SU-DHL-6 (cell line): ENCODE measurements around the gene SRXN1.

Experiments
- H2AFZ ChIP-seq: fragments of 200-600 bp; sonication (generic); 2 replicates; pipeline ENCODE4 v1.6.1; 2014; ENCODE audit warnings: low read depth, mild to moderate bottlenecking, moderate library complexity, mixed read lengths, antibody characterized with exemption, low read length; ENCODE audit not compliant: severe bottlenecking
- H3F3A ChIP-seq: fragments of 200-600 bp; shearing (Covaris generic); 2 replicates; pipeline ENCODE4 v1.6.0; 2016; ENCODE audit warnings: antibody characterized with exemption, mild to moderate bottlenecking; ENCODE audit not compliant: insufficient read depth
- H3K27ac ChIP-seq: fragments of 200-600 bp; sonication (generic); 2 replicates; pipeline ENCODE4 v1.5.1; 2016; ENCODE audit warnings: low read depth, mild to moderate bottlenecking, low read length, moderate library complexity, mixed read lengths
- H3K27me3 ChIP-seq: fragments of 200-600 bp; sonication (generic), shearing (Covaris generic); 2 replicates; pipeline ENCODE4 v1.6.0; 2014; ENCODE audit warnings: mild to moderate bottlenecking, low read length
- H3K36me3 ChIP-seq: fragments of 200-600 bp; sonication (generic); 2 replicates; pipeline ENCODE4 v1.6.1; 2014; ENCODE audit warnings: mild to moderate bottlenecking, low read length, mixed read lengths
- H3K4me2 ChIP-seq: fragments of 300-600, 200-600 bp; shearing (Covaris generic), sonication (generic); 2 replicates; pipeline ENCODE4 v1.6.0; 2014; ENCODE audit warnings: low read length, low read depth, mild to moderate bottlenecking; ENCODE audit not compliant: poor library complexity, severe bottlenecking
- H3K4me3 ChIP-seq: fragments of 200-600 bp; sonication (generic); 2 replicates; pipeline ENCODE4 v1.5.1; 2014; ENCODE audit warnings: antibody characterized with exemption, low read length, mild to moderate bottlenecking, mixed read lengths; ENCODE audit not compliant: insufficient read depth, poor library complexity, severe bottlenecking
- H3K79me2 ChIP-seq: fragments of 200-600 bp; sonication (generic); 2 replicates; pipeline ENCODE4 v1.6.1; 2014; ENCODE audit warnings: mild to moderate bottlenecking, low read length, moderate library complexity; ENCODE audit not compliant: insufficient read depth
- H3K9ac ChIP-seq: fragments of 200-600 bp; sonication (generic); 2 replicates; pipeline ENCODE4 v1.7.0; 2014; ENCODE audit warnings: mild to moderate bottlenecking, low read length
- H3K9me2 ChIP-seq: fragments of 200-600 bp; sonication (generic); replicated peaks from 2 replicates; pipeline ENCODE4 v1.6.1; 2014; ENCODE audit warnings: low read length; ENCODE audit not compliant: insufficient read depth
- H3K9me3 ChIP-seq: fragments of 200-600 bp; sonication (generic); 2 replicates; pipeline ENCODE4 v1.6.1; 2014; ENCODE audit warnings: low read length, mixed read lengths; ENCODE audit not compliant: insufficient read depth
- H4K20me1 ChIP-seq: fragments of 200-600 bp; sonication (generic); 2 replicates; pipeline ENCODE4 v1.6.1; 2014; ENCODE audit warnings: low read depth, mild to moderate bottlenecking, antibody characterized with exemption, low read length, moderate library complexity, mixed read lengths
- EZH2phosphoT487 ChIP-seq: fragments of 200-600 bp; sonication (generic), shearing (Covaris generic); conservative IDR thresholded peaks from 2 replicates; pipeline ENCODE4 v1.6.1; 2018; ENCODE audit warnings: mild to moderate bottlenecking, antibody characterized with exemption, low read length, moderate library complexity, mixed read lengths
- TF ChIP-seq, protein P1 (sequence below): fragments of 200-600 bp; sonication (generic); IDR thresholded peaks from one replicate; pipeline ENCODE4 v1.5.1; 2017; ENCODE audit warnings: antibody characterized with exemption, mild to moderate bottlenecking, low read length, moderate library complexity; ENCODE audit not compliant: insufficient read depth, poor library complexity, severe bottlenecking

SRXN1 gene

DNA sequence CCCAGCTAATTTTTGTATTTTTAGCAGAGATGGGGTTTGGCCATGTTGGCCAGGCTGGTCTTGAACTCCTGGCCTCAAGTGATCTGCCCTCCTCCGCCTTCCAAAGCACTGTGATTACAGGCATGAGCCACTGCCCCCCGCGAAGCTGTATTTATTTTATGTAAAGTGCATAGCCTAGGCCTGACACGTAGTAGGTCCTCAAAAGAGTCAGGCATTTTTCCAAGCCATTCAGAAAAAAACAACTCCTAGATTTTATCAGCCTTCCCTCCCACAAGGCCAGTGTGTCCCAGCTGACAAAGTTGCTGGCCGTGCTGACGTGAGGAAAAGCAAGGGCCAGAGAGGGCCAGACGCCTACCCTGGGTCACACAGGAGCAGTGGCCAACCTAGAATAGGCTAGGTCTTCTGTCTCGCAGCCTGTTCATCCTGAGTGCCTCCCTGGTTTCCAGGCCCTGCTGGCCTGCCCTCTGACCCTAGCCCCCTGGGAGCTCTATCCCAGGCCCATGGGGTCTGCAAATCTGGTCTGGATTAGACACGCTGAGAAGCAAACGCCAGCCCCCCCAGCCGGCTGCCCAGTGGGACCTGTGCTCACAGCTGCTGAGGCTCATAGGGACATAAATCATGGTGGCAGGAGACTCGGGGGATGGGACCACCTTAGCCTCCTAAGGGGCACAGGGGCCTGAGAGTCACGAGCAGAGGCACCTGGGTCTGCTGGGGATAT is 54.7 kb downstream of the SRXN1 start:
- no peaks in the 10 kb centered on the region for H3K79me2 ChIP-seq
- H4K20me1 ChIP-seq = no peaks in the 10 kb centered on the region
- H3K36me3 ChIP-seq = no peaks in the 10 kb centered on the region
- H3F3A ChIP-seq = no peaks in the 10 kb centered on the region
- TF ChIP-seq EZH2phosphoT487 = no peak
- TF ChIP-seq, protein P1, sequence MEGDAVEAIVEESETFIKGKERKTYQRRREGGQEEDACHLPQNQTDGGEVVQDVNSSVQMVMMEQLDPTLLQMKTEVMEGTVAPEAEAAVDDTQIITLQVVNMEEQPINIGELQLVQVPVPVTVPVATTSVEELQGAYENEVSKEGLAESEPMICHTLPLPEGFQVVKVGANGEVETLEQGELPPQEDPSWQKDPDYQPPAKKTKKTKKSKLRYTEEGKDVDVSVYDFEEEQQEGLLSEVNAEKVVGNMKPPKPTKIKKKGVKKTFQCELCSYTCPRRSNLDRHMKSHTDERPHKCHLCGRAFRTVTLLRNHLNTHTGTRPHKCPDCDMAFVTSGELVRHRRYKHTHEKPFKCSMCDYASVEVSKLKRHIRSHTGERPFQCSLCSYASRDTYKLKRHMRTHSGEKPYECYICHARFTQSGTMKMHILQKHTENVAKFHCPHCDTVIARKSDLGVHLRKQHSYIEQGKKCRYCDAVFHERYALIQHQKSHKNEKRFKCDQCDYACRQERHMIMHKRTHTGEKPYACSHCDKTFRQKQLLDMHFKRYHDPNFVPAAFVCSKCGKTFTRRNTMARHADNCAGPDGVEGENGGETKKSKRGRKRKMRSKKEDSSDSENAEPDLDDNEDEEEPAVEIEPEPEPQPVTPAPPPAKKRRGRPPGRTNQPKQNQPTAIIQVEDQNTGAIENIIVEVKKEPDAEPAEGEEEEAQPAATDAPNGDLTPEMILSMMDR = no peak
- H3K9me3 ChIP-seq = no peaks in the 10 kb centered on the region
- H3K9ac ChIP-seq = no peak overlapping the region
- no peak overlapping the region for H2AFZ ChIP-seq
- H3K4me3 ChIP-seq = no peak overlapping the region
- H3K4me2 ChIP-seq = no peak overlapping the region
- no peaks in the 10 kb centered on the region for H3K27me3 ChIP-seq
- H3K9me2 ChIP-seq = no peaks in the 10 kb centered on the region
- no peak overlapping the region for H3K27ac ChIP-seq

GRCh38 chr20:597560-597959 is 55.4 kb downstream of the SRXN1 start:
- H2AFZ ChIP-seq = no peak overlapping the region
- no peak overlapping the region for H3K4me3 ChIP-seq
- no peaks in the 10 kb centered on the region for H3K79me2 ChIP-seq
- H3K4me2 ChIP-seq = no peak overlapping the region
- H3K27me3 ChIP-seq = no peaks in the 10 kb centered on the region
- no peaks in the 10 kb centered on the region for H3K9me3 ChIP-seq
- H3K27ac ChIP-seq = no peak overlapping the region
- no peaks in the 10 kb centered on the region for H3F3A ChIP-seq
- no peak overlapping the region for H3K9ac ChIP-seq
- H4K20me1 ChIP-seq = no peaks in the 10 kb centered on the region
- TF ChIP-seq EZH2phosphoT487 = no peak
- H3K36me3 ChIP-seq = no peaks in the 10 kb centered on the region
- no peaks in the 10 kb centered on the region for H3K9me2 ChIP-seq
